ENCODE results near the gene LHX6.

LHX6 gene

DNA sequence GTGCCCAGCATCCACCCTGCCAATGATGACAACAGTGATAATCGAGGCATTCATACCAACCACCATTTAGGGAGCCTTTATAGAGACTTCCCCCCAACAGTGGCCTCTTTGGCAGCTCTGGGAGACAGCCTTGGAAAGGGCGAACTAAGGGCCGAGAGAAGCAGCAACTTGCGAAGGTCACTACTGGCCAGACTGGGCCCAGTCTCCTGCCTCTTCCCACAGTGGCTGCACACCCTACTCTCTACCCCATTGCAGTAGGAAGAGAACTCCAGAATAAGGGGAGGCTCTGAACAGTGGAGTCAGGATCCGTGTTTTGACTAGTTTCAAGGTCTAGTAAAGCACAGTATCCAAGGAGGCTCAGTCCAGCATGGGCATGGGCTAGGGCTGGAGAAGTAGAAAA is 5.3 kb downstream of the LHX6 start:
- H3K4me1 ChIP-seq (ENCODE audit: control insufficient read depth, insufficient read depth, low read length, poor library complexity, severe bottlenecking) = peaks cover 18% of the 10 kb centered on the region
- no peaks in the 10 kb centered on the region for H3K36me3 ChIP-seq (ENCODE audit: control insufficient read depth, insufficient read depth, low read length)
- DNase-seq = no peak
- H3K9me3 ChIP-seq (ENCODE audit: control insufficient read depth, low read length) = no peaks in the 10 kb centered on the region
- H3K27me3 ChIP-seq (replicated peaks; ENCODE audit: control insufficient read depth, insufficient read depth, low read length, poor library complexity, severe bottlenecking) = peaks cover 38% of the 10 kb centered on the region
- H3K4me3 ChIP-seq (ENCODE audit: insufficient read depth, low read depth, low read length, poor library complexity, severe bottlenecking) = no peak overlapping the region
- no peak overlapping the region for H3K27ac ChIP-seq (ENCODE audit: insufficient read depth, low read length, poor library complexity, severe bottlenecking)

DNA sequence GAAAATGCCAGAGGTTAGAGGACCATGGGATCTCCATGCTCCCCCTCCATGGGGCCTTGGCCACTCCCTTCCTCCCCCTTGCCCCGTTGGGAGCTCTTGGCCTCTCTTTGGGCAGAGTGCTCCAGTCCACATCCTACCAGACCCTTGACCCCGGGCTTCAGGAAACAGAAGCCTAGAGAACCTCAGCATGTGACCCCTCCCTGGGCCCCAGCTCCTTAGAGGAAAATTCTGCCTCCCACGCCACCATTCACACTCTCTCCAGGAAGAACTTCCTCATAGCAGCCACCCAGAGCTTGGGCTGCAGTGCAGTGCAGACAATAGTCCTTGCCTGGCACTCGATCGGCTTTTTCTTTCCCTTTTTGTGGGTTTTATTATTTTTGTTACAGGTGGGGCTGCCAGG is 6.0 kb downstream of the LHX6 start:
- no peaks in the 10 kb centered on the region for H3K36me3 ChIP-seq (ENCODE audit: control insufficient read depth, insufficient read depth, low read length)
- H3K4me3 ChIP-seq (ENCODE audit: insufficient read depth, low read depth, low read length, poor library complexity, severe bottlenecking) = no peak overlapping the region
- no peak for DNase-seq
- peaks cover 18% of the 10 kb centered on the region for H3K4me1 ChIP-seq (ENCODE audit: control insufficient read depth, insufficient read depth, low read length, poor library complexity, severe bottlenecking)
- H3K27me3 ChIP-seq (replicated peaks; ENCODE audit: control insufficient read depth, insufficient read depth, low read length, poor library complexity, severe bottlenecking) = peaks cover 44% of the 10 kb centered on the region
- no peaks in the 10 kb centered on the region for H3K9me3 ChIP-seq (ENCODE audit: control insufficient read depth, low read length)
- no peak overlapping the region for H3K27ac ChIP-seq (ENCODE audit: insufficient read depth, low read length, poor library complexity, severe bottlenecking)

DNA sequence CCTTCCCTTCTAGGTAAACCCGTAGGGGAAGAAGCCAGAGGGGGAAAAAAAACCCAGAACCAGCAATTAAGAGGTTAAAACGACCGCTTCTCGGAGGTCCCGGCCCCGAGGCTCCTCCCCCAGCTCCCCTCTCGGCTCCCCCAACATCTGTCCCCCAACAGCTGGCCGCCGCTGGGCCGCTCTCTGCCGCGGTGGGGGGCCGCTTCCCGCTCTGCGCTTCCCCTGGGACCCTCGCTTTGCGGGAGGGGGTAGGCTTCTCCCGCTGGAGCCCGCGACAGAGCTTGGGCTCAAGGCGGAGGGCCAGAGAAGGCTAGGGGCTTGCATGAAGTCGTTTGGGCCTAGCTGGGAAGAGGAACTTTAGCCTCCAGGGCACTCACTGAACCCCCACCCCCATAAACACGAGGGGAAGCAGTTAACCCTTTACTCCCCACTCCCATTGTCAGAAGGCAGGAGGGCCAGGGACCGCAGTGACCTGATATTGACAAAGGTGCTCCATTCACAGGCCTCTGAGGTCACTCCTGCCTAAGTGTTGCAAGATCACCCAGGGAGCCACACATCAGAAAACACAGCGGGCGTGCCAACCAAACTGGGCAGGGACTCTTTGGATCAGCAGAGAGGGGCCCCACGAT is 7.5 kb downstream of the LHX6 start:
- H3K4me3 ChIP-seq (ENCODE audit: insufficient read depth, low read depth, low read length, poor library complexity, severe bottlenecking) = no peak overlapping the region
- peaks cover 18% of the 10 kb centered on the region for H3K4me1 ChIP-seq (ENCODE audit: control insufficient read depth, insufficient read depth, low read length, poor library complexity, severe bottlenecking)
- no peak overlapping the region for H3K27ac ChIP-seq (ENCODE audit: insufficient read depth, low read length, poor library complexity, severe bottlenecking)
- no peaks in the 10 kb centered on the region for H3K36me3 ChIP-seq (ENCODE audit: control insufficient read depth, insufficient read depth, low read length)
- no peak for DNase-seq
- H3K9me3 ChIP-seq (ENCODE audit: control insufficient read depth, low read length) = no peaks in the 10 kb centered on the region
- H3K27me3 ChIP-seq (replicated peaks; ENCODE audit: control insufficient read depth, insufficient read depth, low read length, poor library complexity, severe bottlenecking) = peaks cover 43% of the 10 kb centered on the region

DNA sequence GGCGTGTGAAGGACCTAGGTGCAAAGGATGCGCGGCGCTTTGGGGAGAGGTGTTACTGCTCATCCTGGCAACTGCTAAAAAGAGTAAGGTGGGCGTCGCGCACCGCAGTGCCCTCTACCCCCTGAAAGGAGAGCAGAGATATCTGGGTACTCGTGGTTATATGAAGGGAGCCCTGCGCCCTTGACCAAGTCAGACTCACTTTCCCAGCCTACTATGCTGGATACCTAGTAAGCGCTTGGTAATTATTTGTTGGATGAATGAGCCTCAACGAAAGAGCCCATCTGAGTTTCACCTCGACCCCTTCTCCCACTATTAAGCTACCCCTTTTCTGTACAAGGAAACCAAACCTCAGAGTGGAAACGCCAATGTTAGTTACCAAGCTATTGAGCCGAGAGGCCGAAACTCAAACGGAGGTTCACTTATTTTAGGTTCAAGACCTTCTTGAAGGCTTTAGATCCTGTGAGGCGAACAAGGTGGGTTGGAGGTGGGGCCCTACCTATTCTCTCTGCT is 8.0 kb downstream of the LHX6 start:
- Histone ChIP-seq H3K4me1 (ENCODE audit: control insufficient read depth, insufficient read depth, low read length, poor library complexity, severe bottlenecking) (peaks cover 18% of the 10 kb centered on the region), H3K4me3 (ENCODE audit: insufficient read depth, low read depth, low read length, poor library complexity, severe bottlenecking) (no peak overlapping the region), H3K27ac (ENCODE audit: insufficient read depth, low read length, poor library complexity, severe bottlenecking) (no peak overlapping the region), H3K36me3 (ENCODE audit: control insufficient read depth, insufficient read depth, low read length) (no peaks in the 10 kb centered on the region), H3K27me3 (replicated peaks; ENCODE audit: control insufficient read depth, insufficient read depth, low read length, poor library complexity, severe bottlenecking) (peaks cover 43% of the 10 kb centered on the region), H3K9me3 (ENCODE audit: control insufficient read depth, low read length) (no peaks in the 10 kb centered on the region)
- no peak for DNase-seq

DNA sequence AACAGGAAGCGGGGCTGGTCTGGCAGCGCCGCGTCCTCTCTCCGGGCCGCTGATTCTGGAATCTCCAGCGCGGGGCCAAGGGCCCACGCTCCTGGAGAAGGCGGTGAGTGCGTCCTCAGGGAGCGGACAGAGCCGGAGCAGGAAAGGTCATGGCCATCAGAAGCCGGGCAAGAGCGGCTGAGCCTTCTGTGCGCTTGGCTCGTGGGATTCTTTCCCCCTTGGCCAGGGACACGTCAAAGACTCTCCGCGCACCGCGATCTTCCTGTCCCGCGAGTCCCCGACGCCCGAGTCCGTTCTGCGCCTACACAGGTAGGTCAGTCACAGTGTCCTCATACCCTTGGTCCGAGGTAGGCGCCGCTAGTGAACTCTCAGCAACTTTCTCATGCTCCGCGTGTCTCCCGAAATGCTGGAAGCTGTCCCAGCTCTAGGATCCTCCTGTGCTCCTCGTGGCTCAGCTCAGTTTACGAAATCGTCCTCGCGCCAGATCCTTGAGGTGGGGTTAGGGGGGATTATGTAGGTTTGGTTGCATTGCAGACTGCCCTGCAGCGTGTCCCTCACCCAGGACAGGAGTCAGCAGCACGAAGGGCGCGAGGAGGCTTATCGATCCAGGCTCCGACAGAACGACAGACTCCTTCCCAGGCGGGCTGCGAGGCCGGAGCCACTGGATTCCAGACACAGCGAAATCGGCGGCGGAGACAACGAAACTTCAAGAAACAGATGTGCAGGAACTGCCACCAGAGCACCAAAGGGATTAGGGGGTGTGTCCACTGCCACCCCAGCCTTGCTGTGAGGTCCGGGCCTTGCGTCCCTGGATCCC is 8.7 kb downstream of the LHX6 start:
- no peak for DNase-seq

DNA sequence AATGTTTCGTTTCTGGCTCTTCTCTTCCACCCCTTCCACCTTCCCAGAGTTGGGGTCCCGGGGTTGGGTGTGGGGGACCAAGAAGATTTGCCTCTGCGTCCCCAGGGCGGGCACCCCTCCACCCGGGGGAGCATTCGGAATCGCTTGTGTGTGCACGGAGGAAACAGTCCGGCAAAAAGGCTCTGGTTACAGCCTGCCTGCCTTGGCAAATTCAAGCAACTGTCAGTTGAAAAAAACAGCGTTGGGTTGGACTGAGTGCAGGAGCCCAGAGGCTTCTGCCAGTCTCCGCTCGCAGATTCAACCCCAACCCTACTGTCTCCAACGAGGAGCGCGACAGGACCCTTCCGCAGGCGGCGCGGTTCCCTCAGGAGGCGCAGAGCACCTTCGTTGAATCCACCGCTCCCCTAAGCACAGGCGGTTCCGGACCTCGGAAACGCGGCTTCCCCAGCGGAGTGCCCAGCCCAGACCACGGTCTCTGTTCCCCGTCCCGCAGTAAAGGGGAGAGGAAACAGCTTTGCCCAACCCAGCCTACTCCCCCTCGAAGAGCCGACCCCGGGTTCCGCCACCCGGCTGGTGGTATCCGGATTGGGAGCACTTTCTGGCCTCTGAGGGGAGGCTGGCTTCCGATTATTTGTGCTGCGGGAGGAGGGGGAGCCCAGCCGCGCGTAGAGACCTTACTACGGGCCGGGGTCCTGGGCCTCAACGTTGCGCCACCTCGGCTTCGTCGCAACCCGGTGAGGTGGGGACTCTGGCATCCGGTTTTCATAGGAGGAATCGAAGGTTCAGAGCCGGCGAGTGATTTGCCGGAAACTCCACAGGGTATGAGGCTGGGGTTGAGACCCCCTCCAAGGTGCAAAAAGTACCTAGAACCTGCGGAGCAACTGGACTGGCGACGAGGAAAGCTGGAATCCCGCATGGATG is 9.6 kb downstream of the LHX6 start:
- H3K27ac ChIP-seq (ENCODE audit: insufficient read depth, low read length, poor library complexity, severe bottlenecking) = no peak overlapping the region
- H3K4me1 ChIP-seq (ENCODE audit: control insufficient read depth, insufficient read depth, low read length, poor library complexity, severe bottlenecking) = peaks cover 18% of the 10 kb centered on the region
- H3K9me3 ChIP-seq (ENCODE audit: control insufficient read depth, low read length) = no peaks in the 10 kb centered on the region
- peak overlapping the region; percentile 33 for H3K4me3 ChIP-seq (ENCODE audit: insufficient read depth, low read depth, low read length, poor library complexity, severe bottlenecking)
- no peaks in the 10 kb centered on the region for H3K36me3 ChIP-seq (ENCODE audit: control insufficient read depth, insufficient read depth, low read length)
- peaks cover 41% of the 10 kb centered on the region for H3K27me3 ChIP-seq (replicated peaks; ENCODE audit: control insufficient read depth, insufficient read depth, low read length, poor library complexity, severe bottlenecking)
- DNase-seq = no peak

More for the DNA sequence above, 8.7 kb downstream of the LHX6 start:
- Histone ChIP-seq H3K4me3 (ENCODE audit: insufficient read depth, low read depth, low read length, poor library complexity, severe bottlenecking) (peak overlapping the region; percentile 33), H3K27ac (ENCODE audit: insufficient read depth, low read length, poor library complexity, severe bottlenecking) (no peak overlapping the region), H3K9me3 (ENCODE audit: control insufficient read depth, low read length) (no peaks in the 10 kb centered on the region), H3K36me3 (ENCODE audit: control insufficient read depth, insufficient read depth, low read length) (no peaks in the 10 kb centered on the region), H3K4me1 (ENCODE audit: control insufficient read depth, insufficient read depth, low read length, poor library complexity, severe bottlenecking) (peaks cover 18% of the 10 kb centered on the region), H3K27me3 (replicated peaks; ENCODE audit: control insufficient read depth, insufficient read depth, low read length, poor library complexity, severe bottlenecking) (peaks cover 37% of the 10 kb centered on the region)

DNA sequence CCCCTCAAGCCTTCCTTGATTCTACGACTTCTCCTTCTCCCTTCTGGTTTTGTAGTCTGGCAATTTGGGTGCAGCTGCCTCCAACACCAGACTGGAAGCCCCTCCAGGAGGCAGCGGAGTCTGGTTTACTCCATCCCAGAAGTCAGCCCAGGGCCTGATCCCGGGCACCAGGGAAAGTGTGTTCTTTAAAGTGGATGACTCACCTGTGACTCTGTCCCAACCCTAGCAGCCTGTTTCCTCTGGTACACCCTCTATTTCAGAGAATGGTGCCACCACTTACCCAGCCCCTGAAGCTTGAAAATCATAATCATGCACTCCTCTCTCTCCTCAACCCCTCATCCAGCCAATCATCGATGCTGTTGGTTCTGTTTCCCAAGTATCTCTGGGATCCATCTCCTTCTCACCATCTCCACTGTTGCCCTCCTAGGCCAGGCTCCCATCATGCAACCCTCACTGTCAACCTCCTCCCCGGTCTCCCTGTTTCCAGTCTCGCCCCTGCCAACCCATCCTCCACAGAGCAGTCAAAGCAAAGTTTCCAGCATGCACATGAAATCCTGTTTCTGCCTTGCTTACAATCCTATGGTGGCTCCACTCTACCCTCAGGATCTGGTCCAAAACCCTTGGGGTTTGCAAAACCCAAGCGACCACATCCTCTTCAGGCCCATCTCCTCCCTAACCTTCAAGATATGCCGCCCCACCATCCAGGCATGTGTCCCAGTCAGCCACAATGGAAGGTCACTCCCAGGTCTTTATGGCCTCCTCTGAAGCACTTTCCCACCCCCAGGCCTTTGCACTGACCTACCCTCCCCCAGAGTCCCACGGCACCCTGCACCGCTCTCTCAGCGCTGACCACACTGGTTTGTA is 10.5 kb downstream of the LHX6 start:
- Histone ChIP-seq H3K27me3 (replicated peaks; ENCODE audit: control insufficient read depth, insufficient read depth, low read length, poor library complexity, severe bottlenecking) (peaks cover 48% of the 10 kb centered on the region), H3K36me3 (ENCODE audit: control insufficient read depth, insufficient read depth, low read length) (no peaks in the 10 kb centered on the region), H3K27ac (ENCODE audit: insufficient read depth, low read length, poor library complexity, severe bottlenecking) (no peak overlapping the region), H3K4me3 (ENCODE audit: insufficient read depth, low read depth, low read length, poor library complexity, severe bottlenecking) (no peak overlapping the region), H3K4me1 (ENCODE audit: control insufficient read depth, insufficient read depth, low read length, poor library complexity, severe bottlenecking) (peaks cover 22% of the 10 kb centered on the region), H3K9me3 (ENCODE audit: control insufficient read depth, low read length) (no peaks in the 10 kb centered on the region)
- no peak for DNase-seq

DNA sequence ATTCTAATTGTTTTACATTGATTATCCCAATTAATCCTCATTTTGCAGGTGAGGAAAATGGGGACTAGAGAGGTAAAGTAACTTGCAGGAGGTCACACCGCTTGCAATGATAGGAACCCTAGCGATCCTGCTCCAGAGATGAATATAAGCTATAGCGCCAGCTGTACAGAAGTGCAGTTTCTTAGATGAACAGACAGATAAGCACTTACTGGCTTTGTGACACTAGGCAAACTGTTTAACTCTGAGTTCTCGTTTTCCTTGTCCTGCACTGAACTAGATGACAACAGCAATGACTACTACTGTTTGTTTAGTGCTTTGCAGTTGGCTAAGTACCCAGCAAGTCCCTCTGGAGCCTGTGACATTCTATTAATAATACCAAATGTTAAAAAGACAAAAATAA is 11.1 kb downstream of the LHX6 start:
- Histone ChIP-seq H3K27me3 (replicated peaks; ENCODE audit: control insufficient read depth, insufficient read depth, low read length, poor library complexity, severe bottlenecking) (peaks cover 55% of the 10 kb centered on the region), H3K4me3 (ENCODE audit: insufficient read depth, low read depth, low read length, poor library complexity, severe bottlenecking) (no peak overlapping the region), H3K4me1 (ENCODE audit: control insufficient read depth, insufficient read depth, low read length, poor library complexity, severe bottlenecking) (peaks cover 24% of the 10 kb centered on the region), H3K27ac (ENCODE audit: insufficient read depth, low read length, poor library complexity, severe bottlenecking) (no peak overlapping the region), H3K36me3 (ENCODE audit: control insufficient read depth, insufficient read depth, low read length) (no peaks in the 10 kb centered on the region), H3K9me3 (ENCODE audit: control insufficient read depth, low read length) (no peaks in the 10 kb centered on the region)
- DNase-seq = no peak

DNA sequence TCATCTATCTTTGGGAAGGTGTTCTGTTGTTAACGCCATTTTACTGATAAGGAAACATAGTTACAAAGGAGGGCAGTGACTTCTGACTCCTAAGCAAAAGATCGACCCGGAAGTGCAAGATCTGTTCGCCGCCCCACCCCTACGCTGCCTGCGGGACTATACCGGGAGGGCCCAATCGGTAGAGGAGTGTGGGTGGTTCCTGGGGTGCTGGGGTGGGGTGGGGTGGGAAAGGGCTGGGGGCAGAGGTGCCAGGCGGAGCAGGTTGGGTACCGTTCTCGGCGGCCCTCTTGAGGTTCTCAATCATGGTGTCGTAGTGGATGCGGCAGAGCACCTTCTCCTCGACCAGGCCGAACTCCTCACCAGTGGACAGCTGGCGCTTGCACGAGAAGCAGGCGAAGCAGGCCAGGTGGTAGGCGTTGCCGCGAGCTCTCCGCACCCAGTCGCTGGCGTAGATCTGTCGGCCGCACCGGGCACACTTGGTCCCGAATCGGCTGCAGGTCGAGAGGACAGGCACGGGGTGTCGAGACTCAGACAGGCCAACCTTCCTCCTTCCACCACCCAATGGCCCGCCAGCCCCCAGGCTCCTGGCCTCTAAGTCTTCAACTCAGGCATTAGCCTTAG is 11.8 kb downstream of the LHX6 start:
- Histone ChIP-seq H3K27ac (ENCODE audit: insufficient read depth, low read length, poor library complexity, severe bottlenecking) (no peak overlapping the region), H3K4me1 (ENCODE audit: control insufficient read depth, insufficient read depth, low read length, poor library complexity, severe bottlenecking) (peaks cover 24% of the 10 kb centered on the region), H3K27me3 (replicated peaks; ENCODE audit: control insufficient read depth, insufficient read depth, low read length, poor library complexity, severe bottlenecking) (peaks cover 60% of the 10 kb centered on the region), H3K4me3 (ENCODE audit: insufficient read depth, low read depth, low read length, poor library complexity, severe bottlenecking) (no peak overlapping the region), H3K36me3 (ENCODE audit: control insufficient read depth, insufficient read depth, low read length) (no peaks in the 10 kb centered on the region), H3K9me3 (ENCODE audit: control insufficient read depth, low read length) (no peaks in the 10 kb centered on the region)
- no peak for DNase-seq
